Activated CD4-positive, alpha-beta memory T cell treated with anti-CD3 and anti-CD28 coated beads, Interleukin-2, amount 10 ng/mL, durations not matched to agents 7 days and 5 days (primary cell): Measurements from ENCODE around the gene TUBE1. TPM values are rescaled to one million over a fixed set of nuclear protein-coding genes. Genes with fewer than 3 reads are reported as not detected.
"Not testable (repeated sequence)": the region's sequence is repeated elsewhere in the genome, so short reads cannot be mapped to it uniquely, and the experiment has no call there.

Source experiments
- CTCF ChIA-PET: fragments of 350-600 bp; sonication (Branson Sonifier 250); formaldehyde crosslinking; loops from one replicate; lab custom pipeline; 2021; ENCODE audit warnings: antibody characterized with exemption, inconsistent platforms; lab: Charles Lee
- POLR2A ChIA-PET: fragments of 350-600 bp; sonication (Branson Sonifier 250); formaldehyde crosslinking; loops from one replicate; lab custom pipeline; 2021; ENCODE audit warnings: antibody characterized with exemption; lab: Charles Lee
- DNase-seq: peaks from one replicate; pipeline ENCODE4 v3.0.0-alpha.2; 2020
- H3K27ac Mint-ChIP-seq: one replicate; pipeline ENCODE4 v1.8.0; 2021; ENCODE audit warnings: mild to moderate bottlenecking, mixed read lengths
- H3K27me3 Mint-ChIP-seq: one replicate; pipeline ENCODE4 v1.8.0; 2021; ENCODE audit warnings: mixed read lengths
- H3K36me3 Mint-ChIP-seq: one replicate; pipeline ENCODE4 v1.8.0; 2021; ENCODE audit warnings: low read depth, mixed read lengths
- H3K4me1 Mint-ChIP-seq: one replicate; pipeline ENCODE4 v1.8.0; 2021; ENCODE audit warnings: mixed read lengths
- H3K4me3 Mint-ChIP-seq: one replicate; pipeline ENCODE4 v1.8.0; 2021; ENCODE audit warnings: mild to moderate bottlenecking, mixed read lengths
- H3K9me3 Mint-ChIP-seq: one replicate; pipeline ENCODE4 v1.8.0; 2021; ENCODE audit warnings: mixed read lengths
- total RNA-seq, 2 experiments: library from RNA; stranded (reverse); gene quantifications; one replicate each; pipeline ENCODE4 v1.2.3, GENCODE V29; 2021

The TUBE1 gene
- total RNA-seq, 2 experiments from 2014 or later: 23.8 to 28.5 TPM

DNA sequence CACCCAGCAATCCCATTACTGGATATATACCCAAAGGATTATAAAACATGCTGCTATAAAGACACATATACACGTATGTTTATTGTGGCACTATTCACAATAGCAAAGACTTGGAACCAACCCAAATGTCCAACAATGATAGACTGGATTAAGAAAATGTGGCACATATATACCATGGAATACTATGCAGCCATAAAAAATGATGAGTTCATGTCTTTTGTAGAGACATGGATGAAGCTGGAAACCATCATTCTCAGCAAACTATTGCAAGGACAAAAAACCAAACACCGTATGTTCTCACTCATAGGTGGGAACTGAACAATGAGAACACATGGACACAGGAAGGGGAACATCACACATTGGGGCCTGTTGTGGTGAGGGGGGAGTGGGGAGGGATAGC, 18.7 kb upstream of the TUBE1 start:
- H3K4me3 Mint-ChIP-seq, H3K4me1 Mint-ChIP-seq, H3K9me3 Mint-ChIP-seq, H3K36me3 Mint-ChIP-seq, CTCF ChIA-PET, H3K27ac Mint-ChIP-seq, POLR2A ChIA-PET, DNase-seq: not testable (repeated sequence)
- H3K27me3 Mint-ChIP-seq: peaks cover 35% of the 10 kb centered on the region

DNA sequence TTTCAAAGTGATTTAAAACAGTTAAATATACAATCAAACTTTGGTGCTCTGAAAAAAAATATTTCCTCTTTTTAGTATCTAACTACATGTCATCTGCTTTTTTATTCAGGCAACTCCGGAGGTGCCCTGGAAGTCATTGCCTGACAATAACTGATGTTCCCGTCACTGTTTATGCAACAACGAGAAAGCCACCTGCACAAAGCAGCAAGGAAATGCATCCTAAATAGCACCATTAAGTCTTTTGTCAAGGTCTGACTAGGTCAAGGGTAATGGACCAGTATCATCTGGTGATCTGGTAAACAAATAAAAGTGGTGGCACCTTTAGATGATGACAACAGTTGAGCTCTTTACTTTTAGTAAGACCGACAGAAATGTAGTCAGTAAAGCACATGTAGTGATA, 13.3 kb upstream of the TUBE1 start:
- no peaks in the 10 kb centered on the region for H3K36me3 Mint-ChIP-seq
- no peak for DNase-seq
- H3K4me3 Mint-ChIP-seq: no peak overlapping the region
- POLR2A ChIA-PET: no interaction called here
- CTCF ChIA-PET: no interaction called here
- H3K27ac Mint-ChIP-seq: no peak overlapping the region
- H3K4me1 Mint-ChIP-seq: no peaks in the 10 kb centered on the region
- peaks cover 22% of the 10 kb centered on the region for H3K27me3 Mint-ChIP-seq
- peaks cover 4% of the 10 kb centered on the region for H3K9me3 Mint-ChIP-seq

DNA sequence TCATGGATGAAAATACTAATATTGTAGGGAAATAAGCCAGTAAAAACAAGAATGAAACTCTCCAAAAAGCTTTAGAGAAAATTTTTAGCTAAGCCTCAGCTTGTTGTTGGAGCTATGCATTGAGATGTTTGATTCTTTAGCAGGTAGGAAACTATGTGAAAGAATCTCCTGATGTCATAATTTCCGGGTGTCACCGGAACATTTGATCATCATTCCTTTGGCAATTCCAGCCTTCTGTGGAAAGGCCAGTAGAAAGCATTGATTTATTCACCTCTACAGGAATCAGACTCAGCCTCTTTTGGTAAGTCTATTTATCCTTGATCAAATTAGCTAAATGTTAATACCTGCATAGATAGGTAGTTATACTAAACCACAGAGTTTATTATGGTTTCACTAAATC, 9.6 kb upstream of the TUBE1 start:
- CTCF ChIA-PET: no interaction called here
- POLR2A ChIA-PET: no interaction called here
- no peaks in the 10 kb centered on the region for H3K36me3 Mint-ChIP-seq
- H3K27me3 Mint-ChIP-seq: peaks cover 21% of the 10 kb centered on the region
- H3K9me3 Mint-ChIP-seq: no peaks in the 10 kb centered on the region
- no peaks in the 10 kb centered on the region for H3K4me1 Mint-ChIP-seq
- DNase-seq: no peak
- no peak overlapping the region for H3K4me3 Mint-ChIP-seq
- no peak overlapping the region for H3K27ac Mint-ChIP-seq

DNA sequence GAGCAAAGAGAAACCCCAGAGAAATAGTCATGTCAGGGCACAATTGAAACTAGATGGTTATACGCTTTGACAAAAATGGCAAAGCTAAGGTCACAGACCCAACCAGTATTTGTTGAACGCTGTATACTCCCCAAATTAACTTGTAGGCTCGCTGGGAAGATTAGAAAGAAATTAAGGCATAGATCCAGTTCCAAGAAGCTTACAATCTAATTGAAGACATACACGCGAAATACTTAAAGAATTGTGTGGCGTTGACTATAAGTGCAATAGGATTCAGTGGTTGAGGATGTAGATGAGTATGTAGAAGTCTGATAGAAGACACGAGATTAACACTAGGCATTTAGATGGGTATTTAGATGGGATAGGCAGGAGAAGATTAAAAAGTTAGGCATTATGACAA, 634 bp upstream of the TUBE1 start:
- ChIA-PET CTCF (interaction anchor here (0.9 to 3.3 kb wide), 11 partner anchors 12 to 829 kb away, joined by 3 to 29 read pairs (median 5); a partner anchor contains a TSS), POLR2A (interaction anchor here (0.6 to 3.8 kb wide), 9 partner anchors 11 to 609 kb away, joined by 3 to 14 read pairs (median 5); partner anchors contain the start of gene TRAF3IP2)
- H3K4me1 Mint-ChIP-seq: peaks cover 8% of the 10 kb centered on the region
- peaks cover 35% of the 10 kb centered on the region for H3K27me3 Mint-ChIP-seq
- no peaks in the 10 kb centered on the region for H3K9me3 Mint-ChIP-seq
- H3K4me3 Mint-ChIP-seq: no peak overlapping the region
- H3K36me3 Mint-ChIP-seq: peaks cover 13% of the 10 kb centered on the region
- no peak for DNase-seq
- no peak overlapping the region for H3K27ac Mint-ChIP-seq

DNA sequence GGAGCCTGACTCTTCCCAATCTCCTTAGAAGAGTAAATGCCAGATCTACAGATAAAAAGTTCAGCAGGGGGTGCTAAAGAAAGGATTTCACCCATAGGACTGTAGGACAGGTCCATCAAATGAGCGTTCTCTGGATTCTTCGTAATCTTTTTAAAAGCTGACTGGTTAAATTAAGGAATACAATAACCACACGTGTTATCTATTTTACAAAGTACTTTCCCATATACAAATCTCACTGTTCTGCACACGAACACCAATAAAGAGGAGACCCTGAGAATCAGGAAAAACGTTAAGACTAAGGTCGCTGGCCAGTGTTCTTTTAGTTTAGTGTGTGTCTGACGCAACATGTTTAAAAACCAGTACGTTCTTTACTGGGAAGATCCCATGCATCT, 542 bp downstream of the TUBE1 start:
- Mint-ChIP-seq H3K27ac (no peak overlapping the region), H3K4me1 (peaks cover 8% of the 10 kb centered on the region), H3K27me3 (peaks cover 27% of the 10 kb centered on the region), H3K4me3 (no peak overlapping the region), H3K36me3 (peaks cover 15% of the 10 kb centered on the region), H3K9me3 (no peaks in the 10 kb centered on the region)
- POLR2A ChIA-PET: interaction anchor here (1.1 to 3.8 kb wide), 9 partner anchors 13 to 608 kb away, joined by 3 to 14 read pairs (median 5); partner anchors contain the start of gene TRAF3IP2
- DNase-seq: no peak
- CTCF ChIA-PET: interaction anchor here (0.6 to 3.3 kb wide), 13 partner anchors 12 to 830 kb away, joined by 3 to 29 read pairs (median 4); partner anchors contain the start of gene TRAF3IP2

DNA sequence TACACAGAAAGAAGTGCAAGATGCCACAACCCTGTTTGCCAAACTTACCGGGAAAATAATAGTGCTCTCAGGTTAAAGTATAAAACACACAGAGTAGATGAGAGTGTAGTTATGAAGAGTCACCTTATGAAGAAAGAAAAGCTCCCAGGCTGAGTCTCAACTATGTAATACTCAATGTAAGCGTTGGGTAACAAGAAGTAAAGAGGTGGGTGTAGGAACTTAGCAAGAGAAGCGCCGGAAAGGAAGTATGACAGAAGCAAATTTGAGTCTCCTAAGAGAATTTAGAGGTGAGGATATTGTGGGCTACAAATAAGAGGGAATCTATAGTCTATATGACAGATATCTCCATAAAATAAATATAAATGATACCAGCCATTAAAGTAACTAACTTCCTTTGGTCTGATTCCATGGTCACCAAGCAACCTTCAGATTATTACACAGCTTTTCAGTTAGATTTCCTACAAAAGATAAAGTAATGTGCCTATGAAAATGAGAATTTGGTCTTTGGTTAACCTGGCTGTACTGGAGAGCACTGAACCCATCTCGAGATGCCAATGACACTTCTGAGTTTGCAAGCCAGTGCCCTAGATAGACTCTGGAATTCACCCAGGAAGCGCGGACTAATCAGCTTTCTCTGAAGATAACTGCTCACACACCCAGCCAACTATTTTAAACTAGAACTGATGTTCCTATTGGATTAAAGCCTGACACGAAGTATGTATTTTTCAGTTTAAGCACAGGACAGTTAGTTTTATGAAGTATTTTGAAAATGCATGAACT, 1.8 kb downstream of the TUBE1 start:
- no peak for DNase-seq
- ChIA-PET CTCF (interaction anchor here (0.7 to 3.3 kb wide), 4 partner anchors 13 to 826 kb away, joined by 3 to 29 read pairs (median 10); a partner anchor contains a TSS), POLR2A (interaction anchor here (3.8 kb wide), 1 partner anchor 77 kb away, joined by 14 read pairs; no protein-coding TSS in a partner anchor)
- H3K9me3 Mint-ChIP-seq: no peaks in the 10 kb centered on the region
- peaks cover 8% of the 10 kb centered on the region for H3K4me1 Mint-ChIP-seq
- peaks cover 19% of the 10 kb centered on the region for H3K27me3 Mint-ChIP-seq
- peak overlapping the region; percentile 38 for H3K4me3 Mint-ChIP-seq
- H3K27ac Mint-ChIP-seq: no peak overlapping the region
- H3K36me3 Mint-ChIP-seq: peaks cover 17% of the 10 kb centered on the region

DNA sequence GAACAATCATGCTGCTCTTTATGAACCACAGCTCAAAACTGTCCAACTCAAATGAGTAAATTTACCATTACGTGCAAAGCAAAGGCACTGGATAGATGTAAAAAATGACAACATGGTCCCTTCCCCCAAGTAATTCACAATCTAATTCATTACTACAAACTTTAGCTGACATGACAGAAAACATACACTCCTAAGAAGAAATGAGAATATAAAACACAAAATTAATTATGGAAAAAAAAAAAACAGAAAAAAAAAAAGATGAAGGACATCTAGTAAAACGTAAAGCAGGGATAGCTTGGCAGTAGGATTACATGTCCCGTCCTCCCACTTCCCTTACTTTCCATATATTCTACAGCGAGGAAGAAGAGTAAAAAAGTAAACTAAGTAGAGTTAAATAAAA, 5.7 kb downstream of the TUBE1 start:
- DNase-seq: no peak
- POLR2A ChIA-PET: no interaction called here
- H3K4me1 Mint-ChIP-seq: peaks cover 8% of the 10 kb centered on the region
- H3K27ac Mint-ChIP-seq: no peak overlapping the region
- H3K4me3 Mint-ChIP-seq: no peak overlapping the region
- no peaks in the 10 kb centered on the region for H3K27me3 Mint-ChIP-seq
- peaks cover 26% of the 10 kb centered on the region for H3K36me3 Mint-ChIP-seq
- CTCF ChIA-PET: no interaction called here
- no peaks in the 10 kb centered on the region for H3K9me3 Mint-ChIP-seq

DNA sequence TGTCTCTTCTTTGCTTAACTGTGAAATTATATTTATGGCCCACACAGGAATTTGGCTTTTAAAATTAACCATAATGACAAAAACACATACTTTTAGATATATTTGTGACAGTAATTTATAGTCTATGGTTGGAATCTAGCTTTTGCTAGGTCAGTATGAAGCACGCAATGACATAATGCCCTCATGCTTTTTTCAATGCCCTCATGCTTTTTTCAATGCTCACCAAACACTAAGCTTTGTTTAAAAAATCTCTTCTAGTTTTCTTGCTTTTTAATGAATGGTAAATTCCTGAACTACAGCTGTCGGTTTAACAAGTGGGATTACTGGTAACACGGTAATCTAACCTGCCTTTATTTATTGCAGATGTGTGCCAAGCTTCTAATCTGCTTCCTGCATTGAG, 20.7 kb downstream of the TUBE1 start:
- no peak overlapping the region for H3K27ac Mint-ChIP-seq
- H3K4me1 Mint-ChIP-seq: no peaks in the 10 kb centered on the region
- H3K4me3 Mint-ChIP-seq: no peak overlapping the region
- CTCF ChIA-PET: interaction anchor here (0.6 kb wide), 1 partner anchor 23 kb away, joined by 3 read pairs; no protein-coding TSS in a partner anchor
- POLR2A ChIA-PET: interaction anchor here (0.6 kb wide), 1 partner anchor 228 kb away, joined by 3 read pairs; no protein-coding TSS in a partner anchor
- DNase-seq: no peak
- no peaks in the 10 kb centered on the region for H3K9me3 Mint-ChIP-seq
- H3K27me3 Mint-ChIP-seq: no peaks in the 10 kb centered on the region
- H3K36me3 Mint-ChIP-seq: peaks cover 1% of the 10 kb centered on the region

DNA sequence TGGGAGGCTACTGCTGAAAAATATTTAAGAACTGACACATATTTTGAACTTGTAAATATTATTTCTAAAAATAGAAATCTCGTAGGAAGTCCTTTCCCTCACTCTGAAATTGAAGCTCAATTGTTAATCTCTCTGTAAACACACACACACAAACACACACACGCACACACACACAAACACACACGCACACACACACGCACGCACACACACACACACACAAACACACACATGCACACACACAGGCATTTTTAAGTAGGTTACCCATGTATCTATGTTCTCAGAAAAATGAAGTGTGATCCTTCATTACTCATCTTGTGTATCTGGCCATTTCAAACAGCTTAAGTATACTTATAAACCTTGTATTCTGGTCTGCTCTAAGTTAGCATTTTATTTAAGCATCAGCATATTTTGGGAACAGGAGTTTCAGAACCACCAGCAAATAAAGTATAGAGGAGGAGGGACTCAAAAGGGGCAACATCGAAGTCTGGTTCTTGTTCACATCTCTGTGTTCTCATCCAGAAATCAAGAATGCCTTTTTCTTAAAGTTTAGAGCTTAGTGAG, 21.8 kb downstream of the TUBE1 start:
- ChIA-PET CTCF (no interaction called here), POLR2A (interaction anchor here (1.1 kb wide), 1 partner anchor 366 kb away, joined by 3 read pairs; no protein-coding TSS in a partner anchor)
- Mint-ChIP-seq H3K4me3 (no peak overlapping the region), H3K36me3 (no peaks in the 10 kb centered on the region), H3K27ac (no peak overlapping the region), H3K27me3 (no peaks in the 10 kb centered on the region), H3K4me1 (no peaks in the 10 kb centered on the region), H3K9me3 (no peaks in the 10 kb centered on the region)
- no peak for DNase-seq

DNA sequence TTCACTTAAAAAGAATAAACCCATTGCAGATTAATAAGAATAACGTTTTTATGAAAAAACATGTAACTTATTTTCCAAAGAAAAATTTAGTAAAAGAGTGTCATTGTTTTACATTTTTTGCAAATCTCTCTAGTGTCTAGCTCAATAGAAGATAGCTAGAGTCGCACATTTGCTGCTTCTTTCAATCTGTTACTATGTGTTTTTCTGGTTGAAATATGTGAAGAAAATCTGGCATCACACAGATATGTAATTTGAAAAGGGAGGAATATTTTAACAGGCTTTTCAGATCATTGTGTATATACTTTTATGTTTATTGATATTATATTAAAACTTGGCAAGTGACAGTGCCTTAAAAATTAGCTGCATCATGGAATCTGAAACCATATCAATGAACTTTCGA, 24.3 kb downstream of the TUBE1 start:
- Mint-ChIP-seq H3K9me3 (no peaks in the 10 kb centered on the region), H3K36me3 (no peaks in the 10 kb centered on the region), H3K4me1 (no peaks in the 10 kb centered on the region), H3K27me3 (no peaks in the 10 kb centered on the region), H3K4me3 (no peak overlapping the region), H3K27ac (no peak overlapping the region)
- ChIA-PET CTCF (no interaction called here), POLR2A (no interaction called here)
- DNase-seq: no peak

DNA sequence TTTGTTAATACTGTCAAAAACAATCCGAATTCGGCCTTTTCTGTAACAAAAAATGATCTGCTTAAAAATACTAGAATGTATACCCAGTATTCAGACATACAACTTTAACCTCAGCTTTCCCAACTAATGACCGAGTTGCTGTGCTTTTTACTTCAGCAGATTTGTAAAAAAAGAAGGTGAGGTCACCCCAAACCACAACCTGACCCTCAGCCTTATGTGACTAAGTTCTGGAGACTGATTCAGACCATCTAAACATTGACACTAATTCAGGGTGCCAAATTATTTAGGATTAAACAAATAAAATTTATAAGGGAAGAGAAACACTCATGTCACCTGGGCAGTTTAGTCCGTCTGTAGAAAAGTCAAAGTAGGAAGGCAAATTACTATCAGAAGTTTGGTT, 25.7 kb downstream of the TUBE1 start:
- CTCF ChIA-PET: interaction anchor here (0.5 to 1.0 kb wide), 2 partner anchors 11 to 419 kb away, joined by 3 to 4 read pairs; no protein-coding TSS in a partner anchor
- POLR2A ChIA-PET: interaction anchor here (0.9 to 1.2 kb wide), 2 partner anchors 12 to 26 kb away, joined by 3 read pairs; partner anchors contain the start of genes FAM229B and TUBE1
- H3K9me3 Mint-ChIP-seq: no peaks in the 10 kb centered on the region
- H3K4me3 Mint-ChIP-seq: no peak overlapping the region
- no peak overlapping the region for H3K27ac Mint-ChIP-seq
- no peaks in the 10 kb centered on the region for H3K4me1 Mint-ChIP-seq
- H3K36me3 Mint-ChIP-seq: no peaks in the 10 kb centered on the region
- no peak for DNase-seq
- H3K27me3 Mint-ChIP-seq: no peaks in the 10 kb centered on the region

DNA sequence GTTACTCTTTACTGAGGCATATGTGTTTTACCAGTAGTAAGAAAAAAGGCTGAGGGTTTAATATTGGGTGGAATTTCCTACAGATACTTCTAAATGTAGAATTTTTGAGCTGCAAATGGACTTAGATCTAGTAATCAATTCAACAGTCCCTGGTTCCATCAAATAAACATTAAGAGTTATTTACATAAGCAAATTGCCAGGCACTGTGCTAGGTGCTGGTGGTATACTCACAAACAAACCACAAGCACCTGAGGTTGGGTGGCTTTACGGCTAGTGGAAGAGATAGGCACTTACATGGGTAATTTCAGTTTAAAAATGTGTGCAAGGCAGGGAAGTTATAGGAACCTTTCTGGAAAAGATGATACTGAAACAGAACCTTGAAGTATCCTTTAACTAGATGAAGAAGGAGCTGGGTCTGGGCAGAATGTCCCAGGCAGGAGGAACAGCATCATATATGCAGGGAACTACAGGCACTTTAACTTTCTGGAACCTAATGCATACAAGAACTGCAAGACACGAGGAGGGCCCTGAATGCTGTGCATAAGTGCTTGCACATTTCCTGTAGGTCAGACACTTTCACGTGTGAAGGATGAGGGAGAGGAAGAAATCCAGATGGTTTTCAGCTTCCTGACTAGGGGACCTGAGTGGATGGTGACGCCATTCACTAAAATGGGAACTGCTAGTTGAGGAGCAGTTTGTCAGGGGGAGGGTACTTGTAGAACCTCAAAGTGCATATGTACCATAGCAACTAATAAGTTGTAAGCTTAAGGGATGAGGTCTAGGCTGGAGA, 28.8 kb downstream of the TUBE1 start:
- H3K27me3 Mint-ChIP-seq: peaks cover 6% of the 10 kb centered on the region
- H3K4me1 Mint-ChIP-seq: no peaks in the 10 kb centered on the region
- H3K27ac Mint-ChIP-seq: no peak overlapping the region
- ChIA-PET CTCF (interaction anchor here (0.6 kb wide), 1 partner anchor 130 kb away, joined by 3 read pairs; no protein-coding TSS in a partner anchor), POLR2A (interaction anchor here (0.7 kb wide), 1 partner anchor 23 kb away, joined by 3 read pairs; no protein-coding TSS in a partner anchor)
- H3K36me3 Mint-ChIP-seq: no peaks in the 10 kb centered on the region
- no peak overlapping the region for H3K4me3 Mint-ChIP-seq
- H3K9me3 Mint-ChIP-seq: no peaks in the 10 kb centered on the region
- DNase-seq: no peak
